D341Med (cell line): ENCODE measurements around the gene P2RX7.

Source experiments
- DNase-seq: peaks from one replicate; pipeline ENCODE4 v3.0.0; 2012; ENCODE audit warnings: low spot score

The P2RX7 gene

DNA sequence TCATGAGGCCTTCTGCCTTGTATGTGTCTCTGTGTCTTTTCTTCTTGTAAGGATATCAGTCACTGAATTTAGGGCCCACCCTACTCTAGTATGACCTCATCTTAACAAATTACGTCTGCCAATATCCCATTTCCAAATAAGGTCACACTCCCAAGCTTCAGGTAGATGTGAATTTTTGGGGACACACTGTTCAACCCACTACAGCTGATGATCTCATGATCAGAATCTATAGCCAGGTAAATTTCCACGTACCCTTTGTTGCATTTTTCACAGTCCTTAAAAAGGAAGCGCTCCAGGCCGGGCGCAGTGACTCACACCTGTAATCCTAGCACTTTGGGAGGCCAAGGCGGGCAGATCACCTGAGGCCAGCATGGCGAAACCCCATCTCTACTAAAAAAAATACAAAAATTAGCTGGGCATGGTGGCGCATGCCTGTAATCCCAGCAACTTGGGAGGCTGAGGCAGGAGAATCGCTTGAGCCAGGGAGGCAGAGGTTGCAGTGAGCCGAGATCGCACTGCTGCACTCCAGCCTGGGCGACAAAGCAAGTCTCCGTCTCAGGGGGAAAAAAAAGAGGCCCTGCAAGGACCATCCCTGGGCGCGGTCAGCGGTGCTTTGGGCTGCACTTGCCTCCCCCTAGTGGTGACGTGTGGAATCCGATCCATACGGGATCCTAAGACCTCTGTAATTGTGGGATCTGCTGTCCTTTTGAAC, 97.3 kb downstream of the P2RX7 start:
- DNase-seq = peak; percentile 88

DNA sequence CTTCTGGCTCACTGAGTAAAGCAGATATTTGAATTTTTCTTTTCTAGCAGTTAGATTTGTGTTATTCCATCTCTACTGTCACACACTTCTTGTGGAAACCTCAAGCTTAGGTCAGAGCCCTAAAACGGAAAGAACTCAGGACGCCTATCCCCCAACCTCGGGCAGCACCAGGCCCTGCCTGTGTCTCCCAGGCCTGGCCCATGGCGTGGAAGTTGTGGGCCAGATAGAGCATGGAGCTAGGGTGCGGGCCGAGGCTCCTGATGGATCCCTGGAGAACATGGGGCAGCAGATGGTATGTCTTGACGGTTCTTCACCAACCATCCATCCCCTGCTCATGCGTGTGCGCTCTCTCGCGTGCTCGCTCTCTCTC, 97.8 kb downstream of the P2RX7 start:
- DNase-seq = peak; percentile 49

DNA sequence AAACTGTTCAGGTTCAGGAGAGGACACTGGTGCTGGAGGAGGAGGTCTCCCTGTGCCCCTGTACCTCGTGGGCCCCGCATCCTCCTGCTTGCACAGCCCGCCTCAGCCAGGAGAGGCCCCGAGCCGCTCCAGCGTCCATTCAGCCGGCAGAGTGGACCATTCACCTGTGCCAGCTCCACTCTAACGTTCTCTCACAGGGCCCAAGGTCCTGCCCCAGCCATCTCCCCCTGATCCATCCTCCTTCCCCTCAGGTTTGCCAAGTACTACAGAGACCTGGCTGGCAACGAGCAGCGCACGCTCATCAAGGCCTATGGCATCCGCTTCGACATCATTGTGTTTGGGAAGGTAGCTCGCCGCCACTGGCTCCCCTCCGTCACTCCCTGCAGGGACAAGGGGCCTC, 99.5 kb downstream of the P2RX7 start:
- no peak for DNase-seq

DNA sequence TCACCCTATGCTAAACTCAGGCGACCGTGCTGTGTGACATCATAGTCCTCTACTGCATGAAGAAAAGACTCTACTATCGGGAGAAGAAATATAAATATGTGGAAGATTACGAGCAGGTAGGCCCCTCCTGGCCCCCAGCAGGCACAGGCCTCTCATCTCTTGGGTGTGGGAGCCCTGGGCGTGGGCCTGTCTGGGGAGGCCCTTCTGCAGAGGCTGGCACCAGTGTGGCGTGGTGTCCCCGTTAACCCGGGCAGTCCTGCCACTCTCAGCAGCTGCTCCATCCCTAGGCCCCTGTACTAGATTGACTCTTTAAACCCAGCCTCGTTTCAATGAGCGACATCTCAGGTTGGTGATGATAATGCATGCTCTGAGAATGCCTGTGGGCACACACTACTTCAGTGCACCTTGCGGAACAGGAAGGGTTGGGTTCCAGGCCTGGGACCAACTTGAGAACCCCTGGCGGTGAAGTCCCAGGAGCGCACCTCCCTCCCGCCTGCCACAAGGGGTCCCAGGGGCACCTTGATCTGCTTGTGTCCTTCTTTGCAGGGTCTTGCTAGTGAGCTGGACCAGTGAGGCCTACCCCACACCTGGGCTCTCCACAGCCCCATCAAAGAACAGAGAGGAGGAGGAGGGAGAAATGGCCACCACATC, 100.4 kb downstream of the P2RX7 start:
- no peak for DNase-seq

DNA sequence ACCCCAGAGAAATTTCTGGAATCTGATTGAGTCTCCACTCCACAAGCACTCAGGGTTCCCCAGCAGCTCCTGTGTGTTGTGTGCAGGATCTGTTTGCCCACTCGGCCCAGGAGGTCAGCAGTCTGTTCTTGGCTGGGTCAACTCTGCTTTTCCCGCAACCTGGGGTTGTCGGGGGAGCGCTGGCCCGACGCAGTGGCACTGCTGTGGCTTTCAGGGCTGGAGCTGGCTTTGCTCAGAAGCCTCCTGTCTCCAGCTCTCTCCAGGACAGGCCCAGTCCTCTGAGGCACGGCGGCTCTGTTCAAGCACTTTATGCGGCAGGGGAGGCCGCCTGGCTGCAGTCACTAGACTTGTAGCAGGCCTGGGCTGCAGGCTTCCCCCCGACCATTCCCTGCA, 100.9 kb downstream of the P2RX7 start:
- no peak for DNase-seq

DNA sequence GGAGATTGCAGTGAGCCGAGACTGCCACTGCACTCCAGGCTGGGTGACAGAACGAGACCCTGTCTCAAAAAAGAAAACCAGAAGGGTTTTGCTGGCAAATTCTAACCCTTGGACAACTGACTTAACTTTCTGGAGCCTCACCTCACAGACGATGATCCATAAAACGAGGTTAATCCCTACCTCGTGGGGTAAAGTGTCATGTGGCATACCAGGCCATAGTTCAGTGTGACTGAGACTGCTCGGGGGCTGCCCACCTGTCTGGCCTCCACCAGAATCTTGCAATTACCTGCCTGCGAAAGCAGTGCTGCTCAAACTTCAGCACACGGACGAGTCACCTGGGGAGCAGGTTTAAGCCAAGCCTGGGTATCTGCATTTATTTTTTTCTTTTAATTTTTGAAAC, 104.1 kb downstream of the P2RX7 start:
- no peak for DNase-seq

DNA sequence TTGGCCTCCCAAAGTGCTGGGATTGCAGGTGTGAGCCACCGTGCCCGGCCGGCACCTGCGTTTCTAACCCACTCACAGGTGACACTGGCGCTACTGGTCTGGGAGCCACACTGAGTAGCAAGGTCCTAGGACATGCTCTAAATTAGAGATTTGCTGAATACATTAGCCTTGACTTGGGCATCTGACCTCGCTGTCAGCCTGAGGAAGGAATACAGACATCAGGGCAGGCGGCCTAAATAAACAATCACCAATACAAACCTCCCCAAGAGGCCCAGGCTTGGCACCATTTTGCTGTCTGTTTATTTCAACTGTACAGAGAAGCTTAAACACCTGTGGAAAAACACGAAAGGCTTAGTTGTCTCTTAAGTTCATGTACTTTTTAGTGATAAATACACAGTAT, 104.7 kb downstream of the P2RX7 start:
- DNase-seq = no peak
